ENCODE results near the gene KCNJ13. TPM values are rescaled to one million over a fixed set of nuclear protein-coding genes. Genes with fewer than 3 reads are reported as not detected.
"Not testable (repeated sequence)": the region's sequence is repeated elsewhere in the genome, so short reads cannot be mapped to it uniquely, and the experiment has no call there.

KCNJ13 gene
- total RNA-seq, 1 donor from 2014 or later = not detected

GRCh38 chr2:232723027-232723426 lies 53.3 kb downstream of the KCNJ13 start:
- H3K27me3 ChIP-seq = no peaks in the 10 kb centered on the region
- no peak overlapping the region for H3K4me3 ChIP-seq
- H3K36me3 ChIP-seq = peaks cover 0 to 19% of the 10 kb centered on the region in 2 donors
- no peak for TF ChIP-seq CTCF (IDR thresholded peaks at IDR 0.05)
- TF ChIP-seq POLR2AphosphoS5 (IDR thresholded peaks at IDR 0.05; ENCODE audit: insufficient read depth in 1 of 2, low read depth in 1 of 2) = no peak
- no peak for TF ChIP-seq POLR2A (IDR thresholded peaks at IDR 0.05)
- H3K9me3 ChIP-seq = no peaks in the 10 kb centered on the region
- intact Hi-C loops (cut with DNase I) = no loop called here
- H3K27ac ChIP-seq = no peak overlapping the region
- DNase-seq (ENCODE audit: extremely low spot score in 2 of 2) = no peak
- peaks cover 19% of the 10 kb centered on the region for H3K4me1 ChIP-seq

DNA sequence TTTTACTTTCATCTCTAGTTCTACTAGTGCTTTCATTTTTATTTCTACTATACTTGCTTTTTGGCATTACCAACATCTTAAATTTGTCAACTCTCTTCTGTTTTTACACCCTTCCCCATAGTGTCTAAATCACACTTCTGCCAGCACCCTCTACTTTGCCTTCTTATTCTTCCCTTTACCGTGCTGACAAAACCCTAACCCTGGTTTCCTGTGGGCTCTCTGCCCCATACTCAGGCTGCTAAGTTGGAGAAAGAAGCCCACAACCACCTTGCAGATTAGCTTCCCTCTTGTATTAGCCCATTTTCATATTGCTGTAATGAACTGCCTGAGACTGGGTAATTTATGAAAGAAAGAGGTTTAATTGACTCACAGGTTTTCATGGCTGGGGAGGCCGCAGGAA lies 54.5 kb downstream of the KCNJ13 start:
- Histone ChIP-seq H3K36me3 (peaks cover 0 to 19% of the 10 kb centered on the region in 2 donors), H3K27me3 (no peaks in the 10 kb centered on the region), H3K4me3 (no peak overlapping the region), H3K9me3 (no peaks in the 10 kb centered on the region), H3K4me1 (peaks cover 31% of the 10 kb centered on the region), H3K27ac (no peak overlapping the region)
- intact Hi-C loops (cut with DNase I) = no loop called here
- no peak for DNase-seq (ENCODE audit: extremely low spot score in 2 of 2)
- TF ChIP-seq CTCF (IDR thresholded peaks at IDR 0.05) (no peak), POLR2A (IDR thresholded peaks at IDR 0.05) (no peak), POLR2AphosphoS5 (IDR thresholded peaks at IDR 0.05; ENCODE audit: insufficient read depth in 1 of 2, low read depth in 1 of 2) (no peak)

- no peak for DNase-seq (ENCODE audit: extremely low spot score in 2 of 2)
- Histone ChIP-seq H3K9me3 (no peaks in the 10 kb centered on the region), H3K4me1 (peaks cover 37% of the 10 kb centered on the region), H3K4me3 (no peak overlapping the region), H3K27ac (no peak overlapping the region), H3K36me3 (peaks cover 0 to 19% of the 10 kb centered on the region in 2 donors), H3K27me3 (no peaks in the 10 kb centered on the region)
- no peak for TF ChIP-seq CTCF (IDR thresholded peaks at IDR 0.05)
- TF ChIP-seq POLR2AphosphoS5 (IDR thresholded peaks at IDR 0.05; ENCODE audit: insufficient read depth in 1 of 2, low read depth in 1 of 2) = no peak
- no peak for TF ChIP-seq POLR2A (IDR thresholded peaks at IDR 0.05)
- intact Hi-C loops (cut with DNase I) = no loop called here
These were observed 55.1 kb downstream of the KCNJ13 start for GRCh38 chr2:232721261-232721660.

GRCh38 chr2:232720056-232720455 lies 56.3 kb downstream of the KCNJ13 start:
- H3K4me3 ChIP-seq; DNase-seq (ENCODE audit: extremely low spot score in 2 of 2); intact Hi-C loops (cut with DNase I); H3K27me3 ChIP-seq; H3K27ac ChIP-seq; H3K9me3 ChIP-seq; H3K36me3 ChIP-seq: not testable (repeated sequence)
- peaks cover 41% of the 10 kb centered on the region for H3K4me1 ChIP-seq

Small RNA genes within 50 kb of the gene (small RNA-seq; reads per million reads assigned to genes)
- gene RNU6-107P = not detected

Other genes starting within 250 kb of the KCNJ13 start
- gene CHRNG, start 236.9 kb downstream of the KCNJ13 start, total RNA-seq = not detected
- 1.2 TPM for gene TIGD1, start 226.0 kb downstream of the KCNJ13 start, total RNA-seq
- 17.9 TPM for gene EIF4E2, start 225.9 kb downstream of the KCNJ13 start, total RNA-seq
- gene EFHD1, start 143.0 kb downstream of the KCNJ13 start, total RNA-seq = 22.6 TPM
- 69.0 TPM for gene GIGYF2, start 79.2 kb downstream of the KCNJ13 start, total RNA-seq
- not detected for gene SNORC, start 93.7 kb upstream of the KCNJ13 start, total RNA-seq
- gene NGEF, start 236.7 kb upstream of the KCNJ13 start, total RNA-seq = 4.9 TPM